DND-41 (cell line): Measurements from ENCODE around the gene ZNF213.

Experiments used
- ATAC-seq: fragments of 200-7000 bp; cut with Tn5 transposase; 3 replicates; pipeline ENCODE4 v1.9.1; 2021; ENCODE audit warnings: low read depth; ENCODE audit not compliant: insufficient read depth
- DNase-seq: peaks from one replicate; pipeline ENCODE4 v3.0.0-alpha.2; 2020
- H2AFZ ChIP-seq: 2 replicates; pipeline ENCODE4 v1.6.0; 2012; ENCODE audit warnings: low read depth, low read length
- H3K27ac ChIP-seq: 2 replicates; pipeline ENCODE4 v1.5.1; 2012; ENCODE audit warnings: low read length, inconsistent platforms
- H3K27me3 ChIP-seq: fragments of 200-600 bp; sonication (generic); 2 replicates; pipeline ENCODE4 v1.6.0; 2012; ENCODE audit warnings: low read length, mild to moderate bottlenecking, inconsistent platforms; ENCODE audit not compliant: insufficient read depth, poor library complexity
- H3K36me3 ChIP-seq: 2 replicates; pipeline ENCODE4 v1.5.1; 2012; ENCODE audit warnings: low read length, inconsistent platforms; ENCODE audit not compliant: insufficient read depth
- H3K4me1 ChIP-seq: 2 replicates; pipeline ENCODE4 v1.5.1; 2012; ENCODE audit warnings: mild to moderate bottlenecking, low read length; ENCODE audit not compliant: insufficient read depth
- H3K4me2 ChIP-seq: 2 replicates; pipeline ENCODE4 v1.6.0; 2012; ENCODE audit warnings: mild to moderate bottlenecking, moderate library complexity, low read length, inconsistent platforms; ENCODE audit not compliant: insufficient read depth
- H3K4me3 ChIP-seq, 2 experiments: fragments of 200-600 bp in 1 of 2; shearing (Covaris generic) in 1 of 2; 2 replicates each; pipeline ENCODE4 v1.5.1; 2012 to 2016; ENCODE audit warnings: inconsistent platforms in 2 of 2, low read length in 2 of 2, mild to moderate bottlenecking in 2 of 2, low read depth in 1 of 2, moderate library complexity in 1 of 2
- H3K79me2 ChIP-seq: 2 replicates; pipeline ENCODE4 v1.6.0; 2012; ENCODE audit warnings: low read length, inconsistent platforms; ENCODE audit not compliant: insufficient read depth
- H3K9ac ChIP-seq: 2 replicates; pipeline ENCODE4 v1.6.0; 2012; ENCODE audit warnings: low read depth, mild to moderate bottlenecking, inconsistent platforms, low read length, moderate library complexity
- H3K9me3 ChIP-seq: 2 replicates; pipeline ENCODE4 v1.5.1; 2012; ENCODE audit warnings: low read length, moderate library complexity, mild to moderate bottlenecking, inconsistent platforms; ENCODE audit not compliant: insufficient read depth, severe bottlenecking
- H4K20me1 ChIP-seq: 2 replicates; pipeline ENCODE4 v1.6.0; 2012; ENCODE audit warnings: low read length; ENCODE audit not compliant: insufficient read depth
- CTCF ChIP-seq: IDR thresholded peaks from 2 replicates; pipeline ENCODE4 v1.5.1; 2012; ENCODE audit warnings: borderline replicate concordance, low read length, moderate library complexity, mild to moderate bottlenecking; ENCODE audit not compliant: poor library complexity, severe bottlenecking; ENCODE audit errors: extremely low read depth
- EZH2 ChIP-seq: IDR thresholded peaks from 3 replicates; pipeline ENCODE4 v1.6.1; 2012; ENCODE audit warnings: borderline replicate concordance, low read depth, mild to moderate bottlenecking, moderate library complexity, low read length, inconsistent platforms; ENCODE audit not compliant: severe bottlenecking

The ZNF213 gene

DNA sequence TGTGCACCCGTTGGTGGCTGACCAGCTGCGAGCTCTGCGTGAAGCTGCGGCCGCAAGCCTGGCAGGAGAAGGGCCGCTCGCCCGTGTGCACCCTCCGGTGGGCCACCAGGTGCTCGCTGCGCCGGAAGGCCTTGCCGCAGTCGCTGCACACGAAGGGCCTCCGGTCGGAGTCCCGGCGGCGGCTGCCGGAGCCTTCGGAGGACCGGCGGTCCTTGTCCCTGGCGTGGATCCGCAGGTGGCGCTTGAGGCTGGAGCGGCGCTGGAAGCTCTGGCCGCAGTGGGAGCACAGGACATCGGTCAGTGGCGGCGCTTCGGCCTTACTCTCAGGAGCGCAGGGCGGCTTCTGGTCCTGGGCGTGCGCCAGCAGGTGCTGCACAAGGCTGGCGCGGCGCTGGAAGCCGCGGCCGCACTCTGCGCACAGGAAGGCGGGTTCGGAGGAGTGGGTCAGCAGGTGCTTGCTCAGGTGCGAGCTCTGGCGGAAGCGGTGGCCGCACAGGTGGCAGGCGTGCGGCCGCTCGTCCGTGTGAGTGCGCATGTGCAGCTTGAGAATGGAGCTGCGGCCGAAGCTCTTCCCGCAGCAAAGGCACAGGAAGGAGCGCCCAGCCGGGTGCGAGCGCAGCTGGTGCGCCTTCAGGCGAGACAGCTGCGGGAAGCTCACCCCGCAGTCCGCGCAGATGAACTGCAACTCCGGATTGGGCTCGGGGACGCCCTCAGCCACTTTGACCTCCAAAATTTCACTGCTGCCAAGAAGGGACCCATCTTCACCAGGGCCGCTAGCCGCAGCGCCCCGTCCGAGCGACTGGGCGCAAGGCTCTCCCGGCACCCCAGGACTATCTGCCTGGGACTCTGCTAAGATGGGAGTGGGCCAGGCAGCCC is 44.9 kb upstream of the ZNF213 start:
- TF ChIP-seq CTCF (no peak), EZH2 (no peak)
- H3K79me2 ChIP-seq = no peaks in the 10 kb centered on the region
- no peak overlapping the region for H3K27ac ChIP-seq
- ATAC-seq (no peak), DNase-seq (no peak)
- no peaks in the 10 kb centered on the region for H3K36me3 ChIP-seq
- no peak overlapping the region for H3K4me2 ChIP-seq
- H3K9me3 ChIP-seq = no peaks in the 10 kb centered on the region
- H3K9ac ChIP-seq = no peak overlapping the region
- no peak overlapping the region for H3K4me3 ChIP-seq
- H3K4me1 ChIP-seq = peaks cover 2% of the 10 kb centered on the region; the same call in 1 of the 2 replicates
- H2AFZ ChIP-seq = no peak overlapping the region
- H4K20me1 ChIP-seq = no peaks in the 10 kb centered on the region
- no peaks in the 10 kb centered on the region for H3K27me3 ChIP-seq

- Histone ChIP-seq H3K27ac (no peak overlapping the region), H3K4me3 (no peak overlapping the region), H3K36me3 (no peaks in the 10 kb centered on the region), H3K27me3 (no peaks in the 10 kb centered on the region), H3K4me1 (peaks cover 2% of the 10 kb centered on the region; the same call in 1 of the 2 replicates), H3K9ac (no peak overlapping the region; the same call in 1 of the 2 replicates), H3K9me3 (no peaks in the 10 kb centered on the region), H3K4me2 (no peak overlapping the region), H2AFZ (no peak overlapping the region), H4K20me1 (no peaks in the 10 kb centered on the region), H3K79me2 (no peaks in the 10 kb centered on the region)
- TF ChIP-seq EZH2 (no peak), CTCF (no peak)
- DNase-seq (no peak), ATAC-seq (no peak)
These were observed 43.3 kb upstream of the ZNF213 start for GRCh38 chr16:3091551-3091950.

DNA sequence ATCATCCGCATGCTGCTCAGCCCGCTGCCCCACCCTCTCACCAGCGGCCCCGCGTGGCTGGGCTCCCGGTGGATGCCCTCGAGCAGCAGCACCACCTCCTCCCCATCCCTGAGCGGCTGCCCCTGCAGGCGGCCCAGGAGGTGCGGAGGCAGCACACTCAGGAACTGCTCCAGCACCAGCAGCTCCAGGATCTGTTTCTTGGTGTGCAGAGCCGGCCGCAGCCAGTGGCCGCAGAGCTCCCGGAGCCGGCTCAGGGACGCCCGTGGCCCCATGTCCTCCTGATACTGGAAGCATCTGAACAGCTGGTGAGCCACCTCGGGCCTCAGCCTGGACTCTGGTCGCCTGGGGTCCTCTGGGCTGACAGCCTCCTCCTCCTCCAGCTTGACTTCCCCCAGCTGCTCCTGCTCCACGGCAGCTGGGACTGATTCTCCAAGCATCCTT is 42.3 kb upstream of the ZNF213 start:
- ATAC-seq (no peak), DNase-seq (no peak)
- no peaks in the 10 kb centered on the region for H3K79me2 ChIP-seq
- no peak for TF ChIP-seq EZH2
- TF ChIP-seq CTCF = no peak
- H3K4me1 ChIP-seq = no peaks in the 10 kb centered on the region
- H3K4me2 ChIP-seq = no peak overlapping the region
- no peak overlapping the region for H2AFZ ChIP-seq
- no peak overlapping the region for H3K4me3 ChIP-seq
- no peaks in the 10 kb centered on the region for H4K20me1 ChIP-seq
- H3K9me3 ChIP-seq = no peaks in the 10 kb centered on the region
- H3K27me3 ChIP-seq = no peaks in the 10 kb centered on the region
- H3K27ac ChIP-seq = no peak overlapping the region; the same call in 1 of the 2 replicates
- no peak overlapping the region; the same call in 1 of the 2 replicates for H3K9ac ChIP-seq
- no peaks in the 10 kb centered on the region for H3K36me3 ChIP-seq
